Sigmoid colon (tissue), 7 donors: Measurements from ENCODE around the gene TFCP2L1. TPM values are rescaled to one million over a fixed set of nuclear protein-coding genes. Genes with fewer than 3 reads are reported as not detected.

Experiments
- DNase-seq: peaks from one replicate; pipeline ENCODE4 v3.0.0-alpha.2; 2019
- H3K27ac ChIP-seq, 4 donors: fragments of 200-600 bp; sonication (generic); one replicate each; pipeline ENCODE4 v1.5.1; 2016 to 2019; ENCODE audit warnings: mild to moderate bottlenecking in 1 of 4
- H3K27me3 ChIP-seq, 3 donors: fragments of 200-600 bp; sonication (generic); one replicate each; pipeline ENCODE4 v1.5.1; 2019; ENCODE audit warnings: mild to moderate bottlenecking in 1 of 3
- H3K36me3 ChIP-seq, 4 donors: fragments of 200-600 bp; sonication (generic); one replicate each; pipeline ENCODE4 v1.5.1; 2016 to 2019
- H3K4me1 ChIP-seq, 4 donors: fragments of 200-600 bp; sonication (generic); one replicate each; pipeline ENCODE4 v1.5.1; 2017 to 2019
- H3K4me3 ChIP-seq, 4 donors: fragments of 200-600 bp; sonication (generic); one replicate each; pipeline ENCODE4 v1.5.1; 2017 to 2019; ENCODE audit warnings: mild to moderate bottlenecking in 2 of 4, moderate library complexity in 1 of 4
- H3K9me3 ChIP-seq, 4 donors: fragments of 200-600 bp in 3 of 4; sonication (generic) in 3 of 4; one replicate each; pipeline versions ENCODE4 v1.5.1 to v1.6.1; 2013 to 2019
- EP300 ChIP-seq, 4 donors: sonication (generic); formaldehyde crosslinking; IDR thresholded peaks; one replicate each; pipeline ENCODE4 v1.6.1; 2017; ENCODE audit warnings: antibody characterized with exemption in 4 of 4
- POLR2A ChIP-seq, 2 donors: fragments of 450-650 bp; IDR thresholded peaks; one replicate each; pipeline ENCODE4 v1.6.1; 2016; ENCODE audit warnings: antibody characterized with exemption in 2 of 2, mild to moderate bottlenecking in 2 of 2, moderate library complexity in 2 of 2
- POLR2AphosphoS5 ChIP-seq, 4 donors: sonication (generic); formaldehyde crosslinking; IDR thresholded peaks; one replicate each; pipeline ENCODE4 v1.6.1; 2017; ENCODE audit warnings: antibody characterized with exemption in 4 of 4
- WGBS, 2 donors: extraction: QIAGEN DNeasy Blood & Tissue Kit; methylation state at CpG; one replicate each; pipeline ENCODE4 v1.1.7; 2013; 5-methylcytosine and 5-hydroxymethylcytosine counted together
- intact Hi-C: fragments of 100-400 bp; cut with DNase I; formaldehyde crosslinking; loops from one replicate; pipeline ENCODE4 v1.15.1; 2023
- polyA plus RNA-seq, 3 donors: library from polyadenylated mRNA; stranded (reverse); fragments of 200-250 nt; gene quantifications; one replicate each; pipeline ENCODE4 v1.2.3, GENCODE V29; 2013
- total RNA-seq, 4 donors: library from RNA; depleted of rRNA; stranded (reverse); fragments of >200 nt; gene quantifications; one replicate each; pipeline ENCODE4 v1.1.0, GENCODE V29; 2016
- TF ChIP-seq, protein P1 (sequence below), 4 experiments: fragments of 450-650 bp in 3 of 4; fragments of 200-600 bp in 1 of 4; IDR thresholded peaks; one replicate each; pipeline ENCODE4 v1.5.1; 2016 to 2019; ENCODE audit warnings: antibody characterized with exemption in 4 of 4, mild to moderate bottlenecking in 3 of 4, moderate library complexity in 2 of 4
- donor health status: healthy with polysubstance abuse.
- donor health status: Bipolar disorder and iron deficiency.
- donor health status: healthy.

Gene TFCP2L1
- total and polyA plus RNA-seq, 7 donors: 0.14 to 35.5 (median 0.55) TPM

- intact Hi-C loops: no loop called here
- WGBS, 2 donors: 91 to 92% methylated on average over 5 of the region's 5 CpGs
- Histone ChIP-seq H3K27ac (no peak overlapping the region), H3K4me1 (no peaks in the 10 kb centered on the region), H3K4me3 (no peak overlapping the region), H3K27me3 (no peaks in the 10 kb centered on the region), H3K36me3 (no peaks in the 10 kb centered on the region), H3K9me3 (no peaks in the 10 kb centered on the region)
- no peak for DNase-seq
- TF ChIP-seq EP300 (IDR thresholded peaks at IDR 0.05) (no peak), POLR2A (IDR thresholded peaks at IDR 0.05) (no peak), POLR2AphosphoS5 (IDR thresholded peaks at IDR 0.05) (no peak)
- TF ChIP-seq, protein P1, sequence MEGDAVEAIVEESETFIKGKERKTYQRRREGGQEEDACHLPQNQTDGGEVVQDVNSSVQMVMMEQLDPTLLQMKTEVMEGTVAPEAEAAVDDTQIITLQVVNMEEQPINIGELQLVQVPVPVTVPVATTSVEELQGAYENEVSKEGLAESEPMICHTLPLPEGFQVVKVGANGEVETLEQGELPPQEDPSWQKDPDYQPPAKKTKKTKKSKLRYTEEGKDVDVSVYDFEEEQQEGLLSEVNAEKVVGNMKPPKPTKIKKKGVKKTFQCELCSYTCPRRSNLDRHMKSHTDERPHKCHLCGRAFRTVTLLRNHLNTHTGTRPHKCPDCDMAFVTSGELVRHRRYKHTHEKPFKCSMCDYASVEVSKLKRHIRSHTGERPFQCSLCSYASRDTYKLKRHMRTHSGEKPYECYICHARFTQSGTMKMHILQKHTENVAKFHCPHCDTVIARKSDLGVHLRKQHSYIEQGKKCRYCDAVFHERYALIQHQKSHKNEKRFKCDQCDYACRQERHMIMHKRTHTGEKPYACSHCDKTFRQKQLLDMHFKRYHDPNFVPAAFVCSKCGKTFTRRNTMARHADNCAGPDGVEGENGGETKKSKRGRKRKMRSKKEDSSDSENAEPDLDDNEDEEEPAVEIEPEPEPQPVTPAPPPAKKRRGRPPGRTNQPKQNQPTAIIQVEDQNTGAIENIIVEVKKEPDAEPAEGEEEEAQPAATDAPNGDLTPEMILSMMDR (IDR thresholded peaks at IDR 0.05): no peak
Measured at GRCh38 chr2:121247971-121248370, 37.0 kb downstream of the TFCP2L1 start.

- 88% methylated on average over 4 of the region's 4 CpGs for WGBS, 2 donors
- no peaks in the 10 kb centered on the region for H3K36me3 ChIP-seq
Measured at GRCh38 chr2:121247534-121247933, 37.5 kb downstream of the TFCP2L1 start.

DNA sequence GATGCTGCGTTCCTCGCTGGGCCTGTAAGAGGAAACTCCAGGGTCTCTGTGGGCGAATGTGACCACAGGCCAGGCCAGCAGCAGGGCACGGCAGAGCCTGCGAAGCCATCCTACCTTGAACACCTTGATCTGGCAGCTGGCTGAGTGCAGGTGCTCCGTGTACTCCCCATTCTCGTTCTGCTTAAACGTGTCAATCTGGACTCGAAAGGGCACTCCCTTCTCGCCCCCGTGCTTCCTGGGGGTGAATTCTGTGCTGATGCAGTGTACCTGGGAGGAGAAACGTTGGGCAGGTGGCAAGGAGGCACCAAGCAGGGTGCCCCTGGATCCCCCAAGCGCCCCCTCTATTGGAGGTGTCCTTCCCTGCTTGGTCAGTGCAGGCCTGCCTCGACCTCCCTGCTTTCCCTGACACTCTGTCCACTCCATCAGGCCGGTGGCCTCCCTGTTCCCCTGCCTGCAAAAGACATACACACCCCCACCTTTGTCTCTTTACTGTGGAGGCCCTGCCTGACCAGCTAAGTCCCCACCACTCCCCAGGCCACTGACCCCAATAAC, 38.2 kb downstream of the TFCP2L1 start:
- Histone ChIP-seq H3K36me3 (no peaks in the 10 kb centered on the region), H3K27me3 (no peaks in the 10 kb centered on the region), H3K4me3 (no peak overlapping the region), H3K27ac (no peak overlapping the region), H3K9me3 (no peaks in the 10 kb centered on the region), H3K4me1 (no peaks in the 10 kb centered on the region)
- DNase-seq: peak; percentile 29
- TF ChIP-seq POLR2A (IDR thresholded peaks at IDR 0.05): no peak
- TF ChIP-seq EP300 (IDR thresholded peaks at IDR 0.05): no peak
- no peak for TF ChIP-seq POLR2AphosphoS5 (IDR thresholded peaks at IDR 0.05)
- TF ChIP-seq, protein P1 (IDR thresholded peaks at IDR 0.05): no peak
- 86 to 88% methylated on average over 15 of the region's 15 CpGs for WGBS, 2 donors
- intact Hi-C loops: no loop called here

More at GRCh38 chr2:121247534-121247933, 37.5 kb downstream of the TFCP2L1 start:
- intact Hi-C loops: no loop called here
- DNase-seq: no peak
- Histone ChIP-seq H3K4me1 (no peaks in the 10 kb centered on the region), H3K9me3 (no peaks in the 10 kb centered on the region), H3K4me3 (no peak overlapping the region), H3K27me3 (no peaks in the 10 kb centered on the region), H3K27ac (no peak overlapping the region)
- TF ChIP-seq EP300 (IDR thresholded peaks at IDR 0.05) (no peak), POLR2AphosphoS5 (IDR thresholded peaks at IDR 0.05) (no peak), POLR2A (IDR thresholded peaks at IDR 0.05) (no peak)
- TF ChIP-seq, protein P1 (IDR thresholded peaks at IDR 0.05): no peak

- H3K4me1 ChIP-seq: no peaks in the 10 kb centered on the region
- no peak overlapping the region for H3K4me3 ChIP-seq
- TF ChIP-seq EP300 (IDR thresholded peaks at IDR 0.05): no peak
- TF ChIP-seq, protein P1 (IDR thresholded peaks at IDR 0.05): no peak
- TF ChIP-seq POLR2AphosphoS5 (IDR thresholded peaks at IDR 0.05): no peak
- no peak for TF ChIP-seq POLR2A (IDR thresholded peaks at IDR 0.05)
- peak; percentile 21 for DNase-seq
- H3K27ac ChIP-seq: no peak overlapping the region
- intact Hi-C loops: no loop called here
- H3K9me3 ChIP-seq: no peaks in the 10 kb centered on the region
- H3K36me3 ChIP-seq: no peaks in the 10 kb centered on the region
- H3K27me3 ChIP-seq: no peaks in the 10 kb centered on the region
- 78 to 88% methylated on average over 4 of the region's 4 CpGs for WGBS, 2 donors
Measured at GRCh38 chr2:121245913-121246312, 39.1 kb downstream of the TFCP2L1 start.
